Fibroblast of lung (primary cell): Measurements from ENCODE around the gene PATE1. TPM values are rescaled to one million over a fixed set of nuclear protein-coding genes. Genes with fewer than 3 reads are reported as not detected.

ENCODE experiments used
- DNase-seq, 2 donors: peaks; one replicate each; pipeline versions ENCODE4 v3.0.0 to v3.0.0-alpha.2; 2010; ENCODE audit warnings: low read depth in 2 of 2
- H2AFZ ChIP-seq: 2 replicates; pipeline ENCODE4 v1.5.1; 2012; ENCODE audit warnings: low read length, control low read depth, inconsistent platforms
- H3K27ac ChIP-seq: 2 replicates; pipeline ENCODE4 v1.5.1; 2011; ENCODE audit warnings: low read length, control low read depth; ENCODE audit not compliant: insufficient read depth
- H3K27me3 ChIP-seq: 2 replicates; pipeline ENCODE4 v1.5.1; 2011; ENCODE audit warnings: mild to moderate bottlenecking, low read length; ENCODE audit not compliant: control insufficient read depth, insufficient read depth
- H3K36me3 ChIP-seq: 2 replicates; pipeline ENCODE4 v1.5.1; 2011; ENCODE audit warnings: low read length; ENCODE audit not compliant: control insufficient read depth, insufficient read depth
- H3K4me1 ChIP-seq: 2 replicates; pipeline ENCODE4 v1.5.1; 2011; ENCODE audit warnings: low read length; ENCODE audit not compliant: control insufficient read depth, insufficient read depth; ENCODE audit errors: extremely low read depth
- H3K4me2 ChIP-seq: 2 replicates; pipeline ENCODE4 v1.5.1; 2011; ENCODE audit warnings: low read length, control low read depth; ENCODE audit not compliant: insufficient read depth; ENCODE audit errors: extremely low read depth
- H3K4me3 ChIP-seq, 4 experiments: fragments of 200-600 bp in 1 of 4; sonication (generic) in 1 of 4; replicated peaks in 1 of 4; 2 replicates each; pipeline ENCODE4 v1.5.1; 2011 to 2016; ENCODE audit warnings: low read length in 4 of 4, low read depth in 3 of 4, mild to moderate bottlenecking in 3 of 4, control low read depth in 2 of 4, inconsistent platforms in 1 of 4, mixed read lengths in 1 of 4; ENCODE audit not compliant: insufficient read depth in 1 of 4; ENCODE audit errors: control extremely low read depth in 1 of 4
- H3K79me2 ChIP-seq: 2 replicates; pipeline ENCODE4 v1.5.1; 2012; ENCODE audit warnings: mild to moderate bottlenecking, low read length, inconsistent platforms; ENCODE audit not compliant: control insufficient read depth, insufficient read depth
- H3K9ac ChIP-seq: 2 replicates; pipeline ENCODE4 v1.5.1; 2011; ENCODE audit warnings: mild to moderate bottlenecking, low read length, control low read depth; ENCODE audit not compliant: insufficient read depth
- H3K9me3 ChIP-seq: 2 replicates; pipeline ENCODE4 v1.5.1; 2012; ENCODE audit warnings: low read depth, low read length; ENCODE audit not compliant: control insufficient read depth, insufficient read depth
- H4K20me1 ChIP-seq: 2 replicates; pipeline ENCODE4 v1.5.1; 2011; ENCODE audit warnings: low read length; ENCODE audit not compliant: control insufficient read depth, insufficient read depth; ENCODE audit errors: extremely low read depth
- EZH2 ChIP-seq: IDR thresholded peaks from 2 replicates; pipeline ENCODE4 v1.5.1; 2012; ENCODE audit warnings: low read length, control low read depth, mild to moderate bottlenecking; ENCODE audit errors: missing control alignments
- polyA plus RNA-seq, 2 donors: library from polyadenylated mRNA; depleted of rRNA in 1 of 2; stranded (reverse) in 1 of 2; unstranded in 1 of 2; fragments of >200 nt; gene quantifications; 2 replicates each; pipeline ENCODE4 v1.2.1, GENCODE V29; 2011 to 2012; ENCODE audit warnings: missing spikeins in 1 of 2
- total RNA-seq: library from RNA; depleted of rRNA; stranded (reverse); fragments of >200 nt; gene quantifications from 2 replicates; pipeline ENCODE4 v1.2.1, GENCODE V29; 2014
- TF ChIP-seq, protein P1 (sequence below), 2 donors: IDR thresholded peaks in 1 of 2; conservative IDR thresholded peaks in 1 of 2; 1 replicate in 1 of 2; 2 replicates in 1 of 2; pipeline ENCODE4 v1.5.1; 2011 to 2012; ENCODE audit warnings: low read length in 2 of 2, control low read depth in 1 of 2, inconsistent platforms in 1 of 2, low read depth in 1 of 2, mild to moderate bottlenecking in 1 of 2

PATE1 gene
- total and polyA plus RNA-seq, 2 donors (not counting 1 experiment from before 2014, with no cell fraction given): not detected

DNA sequence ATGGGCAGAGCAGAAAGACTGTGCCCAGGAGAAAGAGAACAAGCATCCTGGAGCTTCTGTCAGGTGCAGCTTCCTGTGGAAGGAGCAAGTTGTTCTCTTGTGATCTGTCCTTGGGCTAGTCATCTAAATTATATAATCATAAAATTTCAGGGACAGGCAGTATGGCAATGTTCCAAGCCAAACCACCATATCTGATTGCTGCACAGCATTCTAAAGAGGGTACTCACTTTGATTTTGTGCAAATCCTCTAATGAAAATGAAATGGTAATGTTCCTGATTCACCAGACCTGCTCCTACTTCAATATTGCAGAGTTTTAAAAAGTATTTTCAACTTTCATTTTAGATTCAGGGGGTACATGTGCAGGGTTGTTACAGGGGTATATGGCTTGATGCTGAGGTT is 32.6 kb downstream of the PATE1 start, which contains the start of gene PATE2:
Gene PATE2, minus strand, starts transcription at position 101 of the 400 bp plus-strand sequence. Its CDS starts 55 bp downstream, at position 46.
- Histone ChIP-seq H3K79me2 (no peaks in the 10 kb centered on the region), H3K36me3 (no peaks in the 10 kb centered on the region), H3K9ac (no peak within 1 kb of the TSS), H2AFZ (no peak within 1 kb of the TSS), H3K4me2 (no peak within 1 kb of the TSS), H3K9me3 (no peaks in the 10 kb centered on the region), H3K4me3 (no peak within 1 kb of the TSS), H3K27me3 (no peaks in the 10 kb centered on the region), H3K4me1 (no peaks in the 10 kb centered on the region), H3K27ac (no peak within 1 kb of the TSS), H4K20me1 (no peaks in the 10 kb centered on the region)
- TF ChIP-seq EZH2: no peak
- TF ChIP-seq, protein P1, sequence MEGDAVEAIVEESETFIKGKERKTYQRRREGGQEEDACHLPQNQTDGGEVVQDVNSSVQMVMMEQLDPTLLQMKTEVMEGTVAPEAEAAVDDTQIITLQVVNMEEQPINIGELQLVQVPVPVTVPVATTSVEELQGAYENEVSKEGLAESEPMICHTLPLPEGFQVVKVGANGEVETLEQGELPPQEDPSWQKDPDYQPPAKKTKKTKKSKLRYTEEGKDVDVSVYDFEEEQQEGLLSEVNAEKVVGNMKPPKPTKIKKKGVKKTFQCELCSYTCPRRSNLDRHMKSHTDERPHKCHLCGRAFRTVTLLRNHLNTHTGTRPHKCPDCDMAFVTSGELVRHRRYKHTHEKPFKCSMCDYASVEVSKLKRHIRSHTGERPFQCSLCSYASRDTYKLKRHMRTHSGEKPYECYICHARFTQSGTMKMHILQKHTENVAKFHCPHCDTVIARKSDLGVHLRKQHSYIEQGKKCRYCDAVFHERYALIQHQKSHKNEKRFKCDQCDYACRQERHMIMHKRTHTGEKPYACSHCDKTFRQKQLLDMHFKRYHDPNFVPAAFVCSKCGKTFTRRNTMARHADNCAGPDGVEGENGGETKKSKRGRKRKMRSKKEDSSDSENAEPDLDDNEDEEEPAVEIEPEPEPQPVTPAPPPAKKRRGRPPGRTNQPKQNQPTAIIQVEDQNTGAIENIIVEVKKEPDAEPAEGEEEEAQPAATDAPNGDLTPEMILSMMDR (conservative IDR thresholded peaks at IDR 0.05 in 1 of 2, IDR thresholded peaks at IDR 0.05 in 1 of 2; ENCODE audit: low read depth in 1 of 2, low read length in 2 of 2): no peak
- no peak for DNase-seq

DNA sequence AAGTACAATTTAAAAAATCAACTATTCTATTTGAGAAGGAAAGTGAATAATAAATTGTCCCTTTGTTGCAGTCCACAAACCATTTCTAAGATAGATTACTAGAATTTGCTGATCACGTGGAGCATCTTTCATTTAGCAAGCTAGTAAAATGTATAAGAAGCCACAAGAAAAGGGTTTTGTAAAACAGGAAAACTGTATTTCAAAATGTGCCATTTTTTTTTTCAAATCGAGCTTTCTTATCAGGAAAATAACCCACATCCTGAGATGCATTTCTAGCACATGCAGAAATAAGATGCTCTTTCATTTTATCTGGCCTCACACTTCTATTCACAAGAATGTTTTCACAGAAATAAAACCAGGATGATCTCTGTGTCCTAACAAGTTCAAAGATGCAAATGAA is 38.6 kb downstream of the PATE1 start:
- no peaks in the 10 kb centered on the region for H3K79me2 ChIP-seq
- no peak for TF ChIP-seq EZH2
- TF ChIP-seq, protein P1 (conservative IDR thresholded peaks at IDR 0.05 in 1 of 2, IDR thresholded peaks at IDR 0.05 in 1 of 2; ENCODE audit: low read depth in 1 of 2, low read length in 2 of 2): no peak
- no peaks in the 10 kb centered on the region for H4K20me1 ChIP-seq
- no peak overlapping the region for H3K9ac ChIP-seq
- no peaks in the 10 kb centered on the region for H3K4me1 ChIP-seq
- H3K27ac ChIP-seq: no peak overlapping the region
- H3K4me3 ChIP-seq: no peak overlapping the region
- no peaks in the 10 kb centered on the region for H3K9me3 ChIP-seq
- no peak overlapping the region for H3K4me2 ChIP-seq
- no peak for DNase-seq
- no peaks in the 10 kb centered on the region for H3K36me3 ChIP-seq
- no peaks in the 10 kb centered on the region for H3K27me3 ChIP-seq
- H2AFZ ChIP-seq: no peak overlapping the region

DNA sequence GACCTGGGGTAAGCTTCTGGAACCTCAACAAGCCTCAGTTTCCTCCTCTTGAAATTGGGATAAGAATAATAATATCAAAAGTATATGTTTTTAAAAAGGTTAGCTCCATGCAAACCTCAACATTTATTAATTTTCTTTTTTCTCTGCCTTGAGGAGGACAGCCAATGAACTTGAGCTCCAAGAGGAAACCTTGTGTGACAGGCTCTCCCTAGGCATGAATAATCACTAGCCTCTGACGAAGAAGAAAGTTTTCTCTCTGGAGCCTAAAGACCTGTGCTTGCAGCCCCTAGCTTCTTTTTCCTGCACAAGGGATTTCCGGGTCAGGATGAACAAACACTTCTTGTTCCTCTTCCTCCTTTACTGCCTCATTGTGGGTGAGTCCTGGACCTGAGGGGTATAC is 41.7 kb downstream of the PATE1 start, which contains the start of gene PATE3:
Gene PATE3, plus strand, starts transcription at position 301 of the 400 bp plus-strand sequence. Its CDS starts 25 bp downstream, at position 326.
- TF ChIP-seq, protein P1 (conservative IDR thresholded peaks at IDR 0.05 in 1 of 2, IDR thresholded peaks at IDR 0.05 in 1 of 2; ENCODE audit: low read depth in 1 of 2, low read length in 2 of 2): no peak
- no peak for TF ChIP-seq EZH2
- H3K9me3 ChIP-seq: no peaks in the 10 kb centered on the region
- H3K27me3 ChIP-seq: no peaks in the 10 kb centered on the region
- H3K36me3 ChIP-seq: no peaks in the 10 kb centered on the region
- DNase-seq: no peak
- H3K9ac ChIP-seq: no peak within 1 kb of the TSS
- H3K27ac ChIP-seq: no peak within 1 kb of the TSS
- no peaks in the 10 kb centered on the region for H3K79me2 ChIP-seq
- H3K4me2 ChIP-seq: no peak within 1 kb of the TSS
- no peak within 1 kb of the TSS for H2AFZ ChIP-seq
- H4K20me1 ChIP-seq: no peaks in the 10 kb centered on the region
- no peak within 1 kb of the TSS for H3K4me3 ChIP-seq
- no peaks in the 10 kb centered on the region for H3K4me1 ChIP-seq
